GM18867 (cell line): Measurements from ENCODE around the gene CENPB.
"Not testable (repeated sequence)": the region's sequence is repeated elsewhere in the genome, so short reads cannot be mapped to it uniquely, and the experiment has no call there.

Experiments used
- ATAC-seq: cut with Tn5 transposase; IDR thresholded peaks from one replicate; pipeline ENCODE4 v1.9.1; 2021; ENCODE audit warnings: mild to moderate bottlenecking, moderate library complexity; ENCODE audit not compliant: unreplicated experiment

The CENPB gene

GRCh38 chr20:3794168-3794567 is 7.6 kb upstream of the CENPB start:
- not testable (repeated sequence) for ATAC-seq

- ATAC-seq, result not testable (repeated sequence)
Measured at GRCh38 chr20:3789201-3789600, 2.7 kb upstream of the CENPB start.

- no peak for ATAC-seq
Measured at GRCh38 chr20:3788685-3789155, 2.2 kb upstream of the CENPB start.

GRCh38 chr20:3787324-3788014 is 929 bp upstream of the CENPB start:
- ATAC-seq, result no peak

GRCh38 chr20:3786126-3786484 is 435 bp downstream of the CENPB start:
- ATAC-seq, result peak; percentile 15

- ATAC-seq, result no peak
Measured at GRCh38 chr20:3785240-3786125, 1.1 kb downstream of the CENPB start.

- no peak for ATAC-seq
Measured at GRCh38 chr20:3784863-3785239, 1.7 kb downstream of the CENPB start.

GRCh38 chr20:3784216-3784853 is 2.2 kb downstream of the CENPB start:
- no peak for ATAC-seq

- no peak for ATAC-seq
Measured at GRCh38 chr20:3783511-3784195, 2.9 kb downstream of the CENPB start.

GRCh38 chr20:3783068-3783489 is 3.5 kb downstream of the CENPB start:
- no peak for ATAC-seq

- ATAC-seq, result no peak
Measured at GRCh38 chr20:3782597-3782996, 3.9 kb downstream of the CENPB start.

GRCh38 chr20:3781153-3781910 is 5.2 kb downstream of the CENPB start, which contains the start of gene SPEF1:
Gene SPEF1, minus strand, starts transcription at chr20:3781448. Its CDS starts 161 bp downstream, at chr20:3781287.
- ATAC-seq, result peak; percentile 58

GRCh38 chr20:3778976-3779375 is 7.6 kb downstream of the CENPB start:
- no peak for ATAC-seq

GRCh38 chr20:3777716-3778629 is 8.6 kb downstream of the CENPB start:
- peak; percentile 50 for ATAC-seq

- peak; percentile 25 for ATAC-seq
Measured at GRCh38 chr20:3777381-3777715, 9.2 kb downstream of the CENPB start.

- ATAC-seq, result no peak
Measured at GRCh38 chr20:3775457-3776108, 11.0 kb downstream of the CENPB start.

GRCh38 chr20:3771552-3772058 is 14.9 kb downstream of the CENPB start:
- ATAC-seq, result no peak

GRCh38 chr20:3768342-3769130 is 18.0 kb downstream of the CENPB start:
- ATAC-seq, result peak; percentile 34
